ENCODE results near the gene OPRM1.

- TF ChIP-seq POLR2A (IDR thresholded peaks at IDR 0.05) (no peak), CTCF (IDR thresholded peaks at IDR 0.05) (no peak)
Measured at GRCh38 chr6:154070041-154070440, 31.0 kb downstream of the OPRM1 start.

All from Peyer's patch (tissue), 4 donors.